WTC11 (cell line): ENCODE results near the gene DIPK2A. TPM values are rescaled to one million over a fixed set of nuclear protein-coding genes. Genes with fewer than 3 reads are reported as not detected.

Source experiments
- ATAC-seq: fragments of 200-7000 bp; cut with Tn5 transposase; 2 replicates; pipeline ENCODE4 v1.10.0; 2021; ENCODE audit warnings: mild to moderate bottlenecking, moderate library complexity
- CTCF ChIA-PET: fragments of 300-600 bp; sonication (Branson Sonifier 250); formaldehyde crosslinking; loops from one replicate; lab custom pipeline; 2021; ENCODE audit warnings: antibody characterized with exemption; lab: Charles Lee
- POLR2A ChIA-PET: fragments of 350-600 bp; sonication (Branson Sonifier 250); formaldehyde crosslinking; loops from one replicate; lab custom pipeline; 2021; ENCODE audit warnings: antibody characterized with exemption; lab: Charles Lee
- DNase-seq: peaks from one replicate; pipeline ENCODE4 v3.0.0; 2021; ENCODE audit warnings: low spot score
- H3K27ac Mint-ChIP-seq: 2 replicates; pipeline ENCODE4 v1.8.0; 2021; ENCODE audit warnings: mixed read lengths
- H3K27me3 Mint-ChIP-seq: 2 replicates; pipeline ENCODE4 v1.8.0; 2021; ENCODE audit warnings: low read depth, mild to moderate bottlenecking, moderate library complexity, mixed read lengths
- H3K36me3 Mint-ChIP-seq: 2 replicates; pipeline ENCODE4 v1.8.0; 2021; ENCODE audit warnings: mixed read lengths
- H3K4me1 Mint-ChIP-seq: 2 replicates; pipeline ENCODE4 v1.8.0; 2022; ENCODE audit warnings: mixed read lengths
- H3K4me3 Mint-ChIP-seq: 2 replicates; pipeline ENCODE4 v1.8.0; 2021; ENCODE audit warnings: mild to moderate bottlenecking, moderate library complexity, mixed read lengths
- H3K9me3 Mint-ChIP-seq: 2 replicates; pipeline ENCODE4 v1.8.0; 2021; ENCODE audit warnings: mixed read lengths
- ATF2 ChIP-seq: sonication (generic); formaldehyde crosslinking; IDR thresholded peaks from 2 replicates; pipeline ENCODE4 v1.8.1; 2022; ENCODE audit warnings: low read depth, missing genetic modification reagents, borderline replicate concordance
- ATF6 ChIP-seq: sonication (generic); formaldehyde crosslinking; IDR thresholded peaks from 2 replicates; pipeline ENCODE4 v1.8.1; 2023; ENCODE audit warnings: mild to moderate bottlenecking, missing genetic modification reagents
- CREB1 ChIP-seq: sonication (generic); formaldehyde crosslinking; IDR thresholded peaks from 2 replicates; pipeline ENCODE4 v1.8.0; 2023; ENCODE audit warnings: mild to moderate bottlenecking, missing genetic modification reagents
- ERG ChIP-seq: fragments of 250-450 bp; sonication (Bioruptor Pico); IDR thresholded peaks from 2 replicates; pipeline ENCODE4 v1.8.0; 2021; ENCODE audit warnings: mild to moderate bottlenecking
- FOXJ3 ChIP-seq: sonication (generic); formaldehyde crosslinking; IDR thresholded peaks from 2 replicates; pipeline ENCODE4 v1.9.0; 2021; ENCODE audit warnings: missing genetic modification reagents, mild to moderate bottlenecking, borderline replicate concordance
- FOXK1 ChIP-seq: sonication (generic); formaldehyde crosslinking; IDR thresholded peaks from 2 replicates; pipeline ENCODE4 v1.8.0; 2022; ENCODE audit warnings: mild to moderate bottlenecking, moderate library complexity, missing genetic modification reagents
- FOXP4 ChIP-seq: sonication (generic); formaldehyde crosslinking; IDR thresholded peaks from 2 replicates; pipeline ENCODE4 v1.8.0; 2022; ENCODE audit warnings: mild to moderate bottlenecking, missing genetic modification reagents
- JUN ChIP-seq: sonication (generic); formaldehyde crosslinking; IDR thresholded peaks from 2 replicates; pipeline ENCODE4 v1.8.0; 2023; ENCODE audit warnings: mild to moderate bottlenecking, missing genetic modification reagents
- KAT7 ChIP-seq: sonication (generic); formaldehyde crosslinking; IDR thresholded peaks from 2 replicates; pipeline ENCODE4 v1.8.1; 2023; ENCODE audit warnings: missing genetic modification reagents, mild to moderate bottlenecking, borderline replicate concordance
- MLX ChIP-seq: sonication (generic); formaldehyde crosslinking; IDR thresholded peaks from 2 replicates; pipeline ENCODE4 v1.8.1; 2023; ENCODE audit warnings: mild to moderate bottlenecking, missing genetic modification reagents, moderate library complexity
- MYBL2 ChIP-seq: sonication (generic); formaldehyde crosslinking; IDR thresholded peaks from 2 replicates; pipeline ENCODE4 v1.8.1; 2023; ENCODE audit warnings: mild to moderate bottlenecking, moderate library complexity, missing genetic modification reagents
- NFE2L1 ChIP-seq: sonication (generic); formaldehyde crosslinking; IDR thresholded peaks from 2 replicates; pipeline ENCODE4 v1.8.1; 2023; ENCODE audit warnings: missing genetic modification reagents
- SOX15 ChIP-seq: fragments of 250-450 bp; sonication (Bioruptor Pico); IDR thresholded peaks from 2 replicates; pipeline ENCODE4 v1.9.0; 2021; ENCODE audit warnings: mild to moderate bottlenecking
- STAT6 ChIP-seq: sonication (generic); formaldehyde crosslinking; conservative IDR thresholded peaks from 2 replicates; pipeline ENCODE4 v1.8.1; 2023; ENCODE audit warnings: mild to moderate bottlenecking, low read depth, missing genetic modification reagents, moderate library complexity
- TEAD4 ChIP-seq: sonication (generic); formaldehyde crosslinking; IDR thresholded peaks from 2 replicates; pipeline ENCODE4 v1.8.0; 2022; ENCODE audit warnings: mild to moderate bottlenecking, missing genetic modification reagents
- TP53 ChIP-seq: sonication (generic); formaldehyde crosslinking; IDR thresholded peaks from 2 replicates; pipeline ENCODE4 v1.8.1; 2023; ENCODE audit warnings: mild to moderate bottlenecking, missing genetic modification reagents
- ZMAT4 ChIP-seq: fragments of 250-450 bp; sonication (Bioruptor Pico); IDR thresholded peaks from 2 replicates; pipeline ENCODE4 v1.9.0; 2021; ENCODE audit warnings: mild to moderate bottlenecking
- ZNF263 ChIP-seq: sonication (generic); formaldehyde crosslinking; IDR thresholded peaks from 2 replicates; pipeline ENCODE4 v1.8.1; 2022; ENCODE audit warnings: low read depth, mild to moderate bottlenecking, moderate library complexity, missing genetic modification reagents
- ZNF317 ChIP-seq: sonication (generic); formaldehyde crosslinking; IDR thresholded peaks from 2 replicates; pipeline ENCODE4 v1.8.1; 2023; ENCODE audit warnings: low read depth, mild to moderate bottlenecking, moderate library complexity, missing genetic modification reagents, borderline replicate concordance
- ZNF425 ChIP-seq: fragments of 250-450 bp; sonication (Bioruptor Pico); conservative IDR thresholded peaks from 2 replicates; pipeline ENCODE4 v1.9.0; 2021; ENCODE audit warnings: mild to moderate bottlenecking
- total RNA-seq: library from RNA; stranded (reverse); gene quantifications from 3 replicates; pipeline ENCODE4 v1.2.3, GENCODE V29; 2021

The DIPK2A gene
- total RNA-seq, 1 experiment from 2014 or later = 35.1 TPM

- DNase-seq (no peak), ATAC-seq (no peak)
- Mint-ChIP-seq H3K9me3 (peaks cover 26% of the 10 kb centered on the region), H3K4me3 (no peak overlapping the region), H3K36me3 (peaks cover 11% of the 10 kb centered on the region), H3K27ac (no peak overlapping the region), H3K4me1 (peaks cover 9% of the 10 kb centered on the region), H3K27me3 (no peaks in the 10 kb centered on the region)
- TF ChIP-seq MLX (CRISPR knock-in tag) (no peak), KAT7 (CRISPR knock-in tag) (no peak), JUN (no peak), ZNF317 (CRISPR knock-in tag) (no peak), FOXP4 (CRISPR knock-in tag) (no peak), ZNF425 (CRISPR knock-in tag) (no peak), TEAD4 (CRISPR knock-in tag) (no peak), NFE2L1 (CRISPR knock-in tag) (no peak), ATF2 (CRISPR knock-in tag) (no peak), FOXJ3 (CRISPR knock-in tag) (no peak), ATF6 (CRISPR knock-in tag) (no peak), ERG (no peak), FOXK1 (no peak), ZNF263 (no peak), CREB1 (CRISPR knock-in tag) (no peak), MYBL2 (CRISPR knock-in tag) (no peak), STAT6 (CRISPR knock-in tag) (no peak), ZMAT4 (CRISPR knock-in tag) (no peak), TP53 (no peak), SOX15 (CRISPR knock-in tag) (no peak)
- POLR2A ChIA-PET = no interaction called here
- CTCF ChIA-PET = no interaction called here
Measured at GRCh38 chr3:143958966-143959365, 12.7 kb upstream of the DIPK2A start.
